Cardiac fibroblast (primary cell): ENCODE results near the gene ZMPSTE24.
A peak's percentile ranks its signal among the peaks of the same experiment; 100 is the strongest.

ENCODE experiments used
- DNase-seq, 2 donors: peaks; one replicate each; pipeline versions ENCODE4 v3.0.0 to v3.0.0-alpha.2; 2010; ENCODE audit warnings: low read depth in 2 of 2
- H3K4me3 ChIP-seq, 2 donors: replicated peaks in 1 of 2; 1 replicate in 1 of 2; 2 replicates in 1 of 2; pipeline ENCODE4 v1.5.1; 2011; ENCODE audit warnings: low read depth in 2 of 2, low read length in 2 of 2, mild to moderate bottlenecking in 2 of 2, moderate library complexity in 1 of 2
- TF ChIP-seq, protein P1 (sequence below): IDR thresholded peaks from one replicate; pipeline ENCODE4 v1.5.1; 2011; ENCODE audit warnings: low read depth, mild to moderate bottlenecking, low read length, inconsistent platforms

ZMPSTE24 gene

GRCh38 chr1:40258445-40258769, 371 bp downstream of the ZMPSTE24 start:
- TF ChIP-seq, protein P1, sequence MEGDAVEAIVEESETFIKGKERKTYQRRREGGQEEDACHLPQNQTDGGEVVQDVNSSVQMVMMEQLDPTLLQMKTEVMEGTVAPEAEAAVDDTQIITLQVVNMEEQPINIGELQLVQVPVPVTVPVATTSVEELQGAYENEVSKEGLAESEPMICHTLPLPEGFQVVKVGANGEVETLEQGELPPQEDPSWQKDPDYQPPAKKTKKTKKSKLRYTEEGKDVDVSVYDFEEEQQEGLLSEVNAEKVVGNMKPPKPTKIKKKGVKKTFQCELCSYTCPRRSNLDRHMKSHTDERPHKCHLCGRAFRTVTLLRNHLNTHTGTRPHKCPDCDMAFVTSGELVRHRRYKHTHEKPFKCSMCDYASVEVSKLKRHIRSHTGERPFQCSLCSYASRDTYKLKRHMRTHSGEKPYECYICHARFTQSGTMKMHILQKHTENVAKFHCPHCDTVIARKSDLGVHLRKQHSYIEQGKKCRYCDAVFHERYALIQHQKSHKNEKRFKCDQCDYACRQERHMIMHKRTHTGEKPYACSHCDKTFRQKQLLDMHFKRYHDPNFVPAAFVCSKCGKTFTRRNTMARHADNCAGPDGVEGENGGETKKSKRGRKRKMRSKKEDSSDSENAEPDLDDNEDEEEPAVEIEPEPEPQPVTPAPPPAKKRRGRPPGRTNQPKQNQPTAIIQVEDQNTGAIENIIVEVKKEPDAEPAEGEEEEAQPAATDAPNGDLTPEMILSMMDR, result no peak
- no peak for DNase-seq
- peak overlapping the region; percentile 92 to 99 for H3K4me3 ChIP-seq

- TF ChIP-seq, protein P1, result no peak
- DNase-seq, result no peak
- H3K4me3 ChIP-seq, result no peak overlapping the region
Observed at GRCh38 chr1:40264354-40264781, 6.3 kb downstream of the ZMPSTE24 start.

- no peak for DNase-seq
- TF ChIP-seq, protein P1, result no peak
- no peak overlapping the region for H3K4me3 ChIP-seq
Observed at GRCh38 chr1:40265298-40265697, 7.3 kb downstream of the ZMPSTE24 start.

- no peak overlapping the region for H3K4me3 ChIP-seq
- TF ChIP-seq, protein P1, result no peak
- DNase-seq, result no peak
Observed at GRCh38 chr1:40265919-40266318, 7.9 kb downstream of the ZMPSTE24 start.

DNA sequence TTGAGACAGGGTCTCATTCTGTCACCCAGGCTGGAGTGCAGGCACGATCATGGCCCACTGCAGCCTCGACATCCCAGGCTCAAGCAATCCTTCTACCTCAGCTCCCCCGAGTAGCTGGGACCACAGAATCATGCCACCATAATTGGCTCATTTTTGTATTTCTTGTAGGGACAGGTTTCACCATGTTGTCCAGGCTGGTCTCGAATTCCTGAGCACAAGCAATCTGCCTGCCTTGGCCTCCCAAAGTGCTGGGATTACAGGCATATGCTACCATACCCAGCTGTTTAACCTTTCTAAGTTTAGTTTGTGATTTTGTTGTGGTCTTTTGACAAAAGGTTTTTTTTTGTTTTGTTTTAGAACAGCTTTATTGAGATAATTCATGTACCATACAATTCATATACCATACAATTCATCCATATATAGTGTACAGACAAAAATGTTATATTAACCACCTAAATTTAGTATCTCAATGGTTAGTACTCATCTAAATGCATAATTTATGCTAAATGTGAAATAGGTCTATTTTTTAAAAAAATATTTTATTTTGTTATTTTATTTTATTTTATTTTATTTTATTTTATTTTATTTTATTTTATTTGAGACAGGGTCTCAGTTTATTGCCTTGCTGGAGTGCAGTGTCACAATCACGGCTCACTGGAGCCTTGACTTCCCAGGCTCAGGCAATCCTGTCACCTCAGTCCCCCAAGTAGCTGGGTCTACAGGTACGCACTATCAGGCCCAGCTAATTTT, 8.9 kb downstream of the ZMPSTE24 start:
- H3K4me3 ChIP-seq, result no peak overlapping the region
- DNase-seq, result no peak
- TF ChIP-seq, protein P1, result no peak

- TF ChIP-seq, protein P1, result no peak
- H3K4me3 ChIP-seq, result no peak overlapping the region
- peak; percentile 97 for DNase-seq
Observed at GRCh38 chr1:40267767-40268187, 9.7 kb downstream of the ZMPSTE24 start.

DNA sequence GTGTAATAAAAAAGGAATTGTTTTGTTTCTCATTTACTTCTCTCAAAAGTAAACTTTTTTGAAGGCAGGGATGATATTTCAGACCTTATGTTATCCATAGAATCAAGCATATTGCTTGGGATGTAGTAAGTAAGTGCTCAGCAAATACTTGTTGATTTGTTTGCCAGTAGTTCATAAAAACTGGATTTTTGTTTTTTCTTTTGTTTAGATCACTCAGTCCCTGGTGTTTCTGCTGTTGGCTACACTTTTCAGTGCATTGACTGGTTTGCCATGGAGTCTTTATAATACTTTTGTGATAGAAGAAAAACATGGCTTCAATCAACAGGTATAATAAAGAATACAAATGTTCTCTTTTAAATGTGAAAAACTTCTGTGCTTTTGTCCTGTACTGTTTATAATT, 10.2 kb downstream of the ZMPSTE24 start:
- DNase-seq, result no peak
- TF ChIP-seq, protein P1, result no peak
- no peak overlapping the region for H3K4me3 ChIP-seq
